Measurements from ENCODE around the gene UBE2J2.

The UBE2J2 gene

DNA sequence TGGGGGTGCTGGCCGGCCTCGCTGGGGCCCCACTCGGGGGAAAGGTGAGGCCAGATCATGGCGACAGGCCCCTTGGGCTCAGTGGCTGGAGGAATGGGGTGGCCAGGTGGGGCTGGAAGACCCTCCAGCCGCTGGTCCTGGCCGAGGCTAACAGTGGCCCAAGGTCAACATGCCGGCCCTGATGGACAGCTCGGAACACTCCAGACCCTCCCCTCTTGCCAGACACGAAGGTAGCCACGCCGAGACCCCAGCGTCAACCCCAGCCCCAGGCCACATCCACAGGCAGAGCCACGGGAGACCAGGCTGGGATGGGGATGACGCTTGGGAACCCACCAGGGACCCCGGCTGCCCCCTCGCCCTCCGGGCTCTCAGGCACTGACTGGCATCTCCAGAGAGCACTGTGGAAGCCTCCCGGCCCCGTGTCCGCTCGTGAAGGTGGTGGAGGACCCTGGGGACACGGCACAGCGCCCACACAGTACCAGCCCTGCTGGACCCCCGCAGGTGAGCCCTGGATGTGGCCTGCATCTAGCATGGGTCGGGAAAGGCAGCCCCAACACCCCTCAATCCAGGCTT, 26.2 kb downstream of the UBE2J2 start:
- DNase-seq (ENCODE audit: low spot score) = no peak
- TF ChIP-seq CTCF (IDR thresholded peaks at IDR 0.05; ENCODE audit: extremely low read depth, missing control alignments) = no peak

DNA sequence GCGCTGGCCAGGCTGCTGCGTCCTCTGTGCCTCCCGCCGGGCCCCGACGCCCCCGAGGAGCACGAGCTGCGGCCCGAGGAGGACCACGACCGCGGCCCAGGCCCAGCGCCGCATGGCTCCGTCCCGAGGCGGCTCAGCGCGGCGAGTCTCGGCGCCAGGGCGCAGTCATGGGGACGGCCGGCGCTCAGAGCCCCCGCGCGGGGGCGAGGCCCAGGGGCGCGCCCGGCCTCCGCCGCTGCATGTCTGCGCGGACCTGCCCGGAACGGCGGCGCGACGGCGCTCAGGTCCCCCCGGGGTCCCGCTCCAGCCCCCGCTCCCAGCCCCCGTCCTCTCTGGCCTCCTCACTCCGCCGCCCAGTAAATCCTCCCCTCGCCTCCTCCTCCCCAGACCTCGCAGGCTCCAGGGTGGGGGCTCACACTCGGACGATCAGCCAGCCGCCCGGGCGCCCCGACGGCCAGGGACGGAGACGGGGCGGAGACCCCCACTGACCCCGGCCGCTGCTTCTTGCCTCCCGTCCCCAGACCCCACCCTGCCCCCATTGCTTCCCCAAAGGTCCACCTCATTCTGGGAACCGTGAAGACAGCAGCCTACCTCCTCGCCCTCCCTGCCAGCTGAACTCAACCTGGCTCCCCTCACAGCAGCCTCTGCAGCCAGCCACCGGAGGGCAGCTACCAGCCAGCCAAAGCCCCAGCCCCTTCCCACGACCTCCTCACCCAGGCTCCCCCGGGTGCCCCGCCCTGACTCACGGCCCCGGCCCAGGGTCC, 26.9 kb downstream of the UBE2J2 start, which contains the start of gene C1QTNF12:
C1QTNF12 (minus strand) TSS at position 146 of the 764 bp plus-strand sequence; CDS start at position 114, 32 bp downstream.
- DNase-seq (ENCODE audit: low spot score) = no peak
- no peak for TF ChIP-seq CTCF (IDR thresholded peaks at IDR 0.05; ENCODE audit: extremely low read depth, missing control alignments)

GRCh38 chr1:1245817-1246576, 27.7 kb downstream of the UBE2J2 start:
- DNase-seq (ENCODE audit: low spot score) = no peak
- TF ChIP-seq CTCF (IDR thresholded peaks at IDR 0.05; ENCODE audit: extremely low read depth, missing control alignments) = no peak

DNA sequence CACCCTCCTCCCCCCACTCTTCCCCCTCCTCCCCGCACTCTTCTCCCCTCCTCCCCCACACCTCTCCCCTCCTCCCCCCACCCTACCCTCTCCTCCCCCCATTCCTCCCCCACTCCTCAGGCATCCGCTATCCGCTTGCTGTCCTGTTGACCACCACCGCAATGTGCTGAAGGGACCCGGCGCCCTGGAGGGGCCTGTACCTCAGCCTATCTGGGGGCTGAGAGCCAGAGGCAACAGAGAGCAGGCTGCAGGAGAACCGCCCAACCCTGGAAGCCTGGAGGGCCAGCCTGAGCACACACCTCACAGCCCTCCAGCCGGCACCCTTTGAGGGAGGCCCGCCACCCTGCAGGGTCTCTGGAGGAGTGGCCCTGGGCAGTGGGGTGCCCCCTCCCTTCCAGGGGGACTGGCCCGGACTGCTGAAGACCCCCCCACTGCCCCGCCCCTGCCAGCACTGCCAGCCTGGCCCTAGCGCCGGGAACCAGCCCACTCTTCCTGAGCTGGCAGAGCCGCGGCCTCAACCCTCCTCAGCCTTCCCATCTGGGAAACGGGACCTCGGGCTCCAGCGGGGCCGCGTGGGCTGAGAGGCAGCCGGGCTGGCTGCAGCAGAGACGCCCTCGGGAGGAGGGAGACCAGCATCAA, 28.4 kb downstream of the UBE2J2 start:
- no peak for TF ChIP-seq CTCF (IDR thresholded peaks at IDR 0.05; ENCODE audit: extremely low read depth, missing control alignments)
- no peak for DNase-seq (ENCODE audit: low spot score)

DNA sequence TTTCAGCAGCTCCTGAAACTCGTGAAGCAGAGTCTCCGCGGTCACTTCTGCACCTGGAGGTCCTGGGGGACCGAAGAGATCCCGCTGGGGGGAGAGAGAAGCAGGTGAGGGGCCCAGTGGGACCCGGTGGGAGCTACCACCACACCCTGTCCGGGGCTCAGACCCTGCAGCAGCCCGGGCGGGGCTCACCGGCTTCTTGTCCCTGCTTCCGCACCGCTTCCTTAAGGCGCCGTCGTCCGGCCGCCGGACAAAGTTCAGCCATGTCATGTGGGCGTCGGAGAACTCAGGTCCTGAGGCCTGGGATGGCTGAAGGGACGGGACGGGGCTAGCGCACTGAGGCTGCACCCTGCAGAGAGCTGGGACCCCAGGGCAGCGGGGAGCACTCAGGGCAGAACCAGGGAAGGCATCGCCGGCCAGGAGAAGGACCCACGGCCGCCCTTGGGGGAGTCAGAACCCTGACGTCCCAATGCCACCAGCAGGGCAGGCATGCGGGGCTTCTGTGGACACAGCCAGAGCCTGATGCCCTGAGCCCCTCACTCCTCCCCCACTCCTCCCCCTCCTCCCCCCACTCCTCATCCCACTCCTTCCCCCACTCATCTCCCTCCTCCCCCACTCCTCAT, 29.4 kb downstream of the UBE2J2 start:
- no peak for TF ChIP-seq CTCF (IDR thresholded peaks at IDR 0.05; ENCODE audit: extremely low read depth, missing control alignments)
- no peak for DNase-seq (ENCODE audit: low spot score)

DNA sequence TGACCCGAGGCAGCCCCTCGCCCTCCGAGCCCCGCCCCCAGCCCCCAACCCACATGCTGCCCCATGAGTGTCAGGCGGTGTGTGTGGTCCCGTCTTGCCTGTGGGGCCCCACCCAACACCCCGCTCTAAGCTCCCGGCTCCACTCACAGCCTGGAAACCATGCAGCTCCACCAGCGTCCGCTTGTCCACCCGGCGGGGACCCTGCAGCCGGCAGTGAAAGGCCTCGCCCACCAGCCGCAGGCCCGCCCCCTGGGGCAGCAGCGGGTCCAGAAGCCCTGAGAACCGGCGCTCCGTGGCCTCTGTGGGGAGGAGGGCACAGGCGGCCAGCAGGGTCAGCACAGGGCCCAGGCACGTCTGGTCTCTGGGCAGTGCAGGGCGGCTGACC, 29.9 kb downstream of the UBE2J2 start:
- no peak for TF ChIP-seq CTCF (IDR thresholded peaks at IDR 0.05; ENCODE audit: extremely low read depth, missing control alignments)
- DNase-seq (ENCODE audit: low spot score) = no peak
